GM12873 (cell line): Measurements from ENCODE around the gene IL17F.

Experiments used
- CTCF ChIP-seq: IDR thresholded peaks from 2 replicates; pipeline ENCODE4 v1.5.1; 2012; ENCODE audit warnings: low read depth, mild to moderate bottlenecking, moderate library complexity, low read length, control low read depth; ENCODE audit not compliant: insufficient read depth; ENCODE audit errors: missing control alignments

IL17F gene

GRCh38 chr6:52241819-52242218 lies 2.5 kb downstream of the IL17F start:
- no peak for TF ChIP-seq CTCF

GRCh38 chr6:52233975-52234823 lies 10.1 kb downstream of the IL17F start:
- TF ChIP-seq CTCF: peak; percentile 74

- TF ChIP-seq CTCF: no peak
Observed at GRCh38 chr6:52233005-52233404, 11.3 kb downstream of the IL17F start.

- no peak for TF ChIP-seq CTCF
Observed at GRCh38 chr6:52231406-52232127, 12.7 kb downstream of the IL17F start.

GRCh38 chr6:52230685-52231084 lies 13.6 kb downstream of the IL17F start:
- TF ChIP-seq CTCF: no peak

GRCh38 chr6:52227495-52227894 lies 16.8 kb downstream of the IL17F start:
- TF ChIP-seq CTCF: no peak

- no peak for TF ChIP-seq CTCF
Observed at GRCh38 chr6:52221302-52221701, 23.0 kb downstream of the IL17F start.
